ENCODE data around the gene PPP3CA. TPM values are rescaled to one million over a fixed set of nuclear protein-coding genes. Genes with fewer than 3 reads are reported as not detected.

PPP3CA gene
- total RNA-seq, 2 donors from 2014 or later: 36.6 to 39.2 TPM

DNA sequence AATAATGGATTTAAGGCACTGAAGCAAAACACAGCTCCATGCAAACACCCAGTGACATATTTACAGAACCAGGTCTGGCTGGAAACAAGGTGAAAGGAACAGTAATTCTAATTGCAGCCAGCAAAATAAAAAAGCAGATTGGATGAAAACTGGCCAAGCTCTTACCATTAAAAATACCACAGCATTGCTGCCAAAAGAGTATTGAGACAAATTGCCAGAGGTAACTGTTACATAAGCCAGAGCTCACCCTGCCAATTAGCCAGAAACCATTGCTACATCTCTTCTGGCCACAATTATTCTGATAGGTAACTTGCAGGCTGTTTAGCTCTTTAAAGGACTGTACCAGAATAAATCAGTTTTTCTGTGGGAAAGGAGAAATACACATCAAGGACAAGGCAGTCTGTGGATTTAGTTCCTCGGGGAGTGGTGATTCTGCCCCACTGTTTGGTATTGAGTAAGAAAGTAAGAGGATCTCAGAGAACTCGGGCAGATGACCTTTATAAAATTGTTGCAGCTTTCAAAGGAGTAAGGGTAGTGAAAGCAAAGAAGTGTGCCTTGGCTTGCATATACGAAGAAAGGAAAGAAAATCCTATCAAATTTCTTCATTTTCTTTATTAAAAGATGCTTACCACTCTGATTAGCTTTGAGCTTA is 369.5 kb downstream of the PPP3CA start:
- no peaks in the 10 kb centered on the region for H3K27me3 Mint-ChIP-seq (ENCODE audit: insufficient read depth)
- no peaks in the 10 kb centered on the region for H3K9me3 Mint-ChIP-seq
- 90 to 100% methylated on average over 1 to 3 of the region's 3 CpGs for WGBS, 2 experiments (ENCODE audit: insufficient coverage in 1 of 2, insufficient read length in 1 of 2)
- no peak overlapping the region for H3K27ac ChIP-seq (ENCODE audit: low read depth, low read length)
- peaks cover 30% of the 10 kb centered on the region for H3K4me1 Mint-ChIP-seq
- H3K4me3 Mint-ChIP-seq: no peak overlapping the region
- H3K36me3 Mint-ChIP-seq (ENCODE audit: low read depth): no peaks in the 10 kb centered on the region
- H3K36me3 ChIP-seq (ENCODE audit: control insufficient read depth, insufficient read depth, low read length): no peaks in the 10 kb centered on the region
- no peak overlapping the region for H3K4me3 ChIP-seq (ENCODE audit: low read length)
- H3K27me3 ChIP-seq (ENCODE audit: control insufficient read depth, insufficient read depth, low read length, poor library complexity, severe bottlenecking): no peaks in the 10 kb centered on the region
- no peaks in the 10 kb centered on the region for H3K9me3 ChIP-seq (ENCODE audit: control insufficient read depth, low read length)
- peaks cover 6% of the 10 kb centered on the region for H3K4me1 ChIP-seq (ENCODE audit: control insufficient read depth, insufficient read depth, low read length)
- TF ChIP-seq, protein P1, sequence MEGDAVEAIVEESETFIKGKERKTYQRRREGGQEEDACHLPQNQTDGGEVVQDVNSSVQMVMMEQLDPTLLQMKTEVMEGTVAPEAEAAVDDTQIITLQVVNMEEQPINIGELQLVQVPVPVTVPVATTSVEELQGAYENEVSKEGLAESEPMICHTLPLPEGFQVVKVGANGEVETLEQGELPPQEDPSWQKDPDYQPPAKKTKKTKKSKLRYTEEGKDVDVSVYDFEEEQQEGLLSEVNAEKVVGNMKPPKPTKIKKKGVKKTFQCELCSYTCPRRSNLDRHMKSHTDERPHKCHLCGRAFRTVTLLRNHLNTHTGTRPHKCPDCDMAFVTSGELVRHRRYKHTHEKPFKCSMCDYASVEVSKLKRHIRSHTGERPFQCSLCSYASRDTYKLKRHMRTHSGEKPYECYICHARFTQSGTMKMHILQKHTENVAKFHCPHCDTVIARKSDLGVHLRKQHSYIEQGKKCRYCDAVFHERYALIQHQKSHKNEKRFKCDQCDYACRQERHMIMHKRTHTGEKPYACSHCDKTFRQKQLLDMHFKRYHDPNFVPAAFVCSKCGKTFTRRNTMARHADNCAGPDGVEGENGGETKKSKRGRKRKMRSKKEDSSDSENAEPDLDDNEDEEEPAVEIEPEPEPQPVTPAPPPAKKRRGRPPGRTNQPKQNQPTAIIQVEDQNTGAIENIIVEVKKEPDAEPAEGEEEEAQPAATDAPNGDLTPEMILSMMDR (conservative IDR thresholded peaks at IDR 0.05): no peak
- H3K9ac ChIP-seq (ENCODE audit: extremely low read depth, low read length, poor library complexity, severe bottlenecking): no peak overlapping the region
- H3K27ac Mint-ChIP-seq: no peak overlapping the region
- DNase-seq: no peak

DNA sequence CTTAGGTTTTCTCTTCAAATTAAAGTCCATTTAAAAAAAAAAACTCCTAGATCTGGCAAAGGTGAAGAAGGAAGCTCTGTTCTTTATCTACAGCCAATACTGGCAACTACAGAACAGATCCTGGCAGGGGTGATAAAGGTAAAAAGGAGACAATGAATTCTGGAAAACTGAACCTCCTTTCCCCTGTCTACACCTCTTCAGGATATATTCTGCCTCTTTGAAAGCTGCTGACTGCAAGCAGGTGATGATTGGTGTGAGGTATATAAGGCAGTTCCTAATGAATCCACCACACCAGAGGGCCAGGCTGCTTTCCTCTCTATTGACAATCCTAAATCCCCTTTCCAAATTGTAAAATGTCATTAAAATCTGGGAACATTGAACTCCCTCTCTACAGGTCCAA is 370.1 kb downstream of the PPP3CA start:
- no peak overlapping the region for H3K9ac ChIP-seq (ENCODE audit: extremely low read depth, low read length, poor library complexity, severe bottlenecking)
- Mint-ChIP-seq H3K4me3 (no peak overlapping the region), H3K27me3 (ENCODE audit: insufficient read depth) (no peaks in the 10 kb centered on the region), H3K4me1 (peaks cover 24% of the 10 kb centered on the region), H3K36me3 (ENCODE audit: low read depth) (no peaks in the 10 kb centered on the region), H3K9me3 (no peaks in the 10 kb centered on the region), H3K27ac (no peak overlapping the region)
- no peaks in the 10 kb centered on the region for H3K27me3 ChIP-seq (ENCODE audit: control insufficient read depth, insufficient read depth, low read length, poor library complexity, severe bottlenecking)
- TF ChIP-seq, protein P1 (conservative IDR thresholded peaks at IDR 0.05): no peak
- no peak overlapping the region for H3K4me3 ChIP-seq (ENCODE audit: low read length)
- H3K9me3 ChIP-seq (ENCODE audit: control insufficient read depth, low read length): no peaks in the 10 kb centered on the region
- H3K36me3 ChIP-seq (ENCODE audit: control insufficient read depth, insufficient read depth, low read length): no peaks in the 10 kb centered on the region
- H3K27ac ChIP-seq (ENCODE audit: low read depth, low read length): no peak overlapping the region
- no peak for DNase-seq
- H3K4me1 ChIP-seq (ENCODE audit: control insufficient read depth, insufficient read depth, low read length): peaks cover 6% of the 10 kb centered on the region

Small RNAs within 50 kb of the gene (microRNA-seq; reads per million reads assigned to microRNA genes)
- gene MIR1255A (ENCODE audit: borderline microRNAs expressed) (0.74 reads per million), gene MIR8066 (ENCODE audit: borderline microRNAs expressed) (not detected)
